ENCODE results near the gene REV1. TPM values are rescaled to one million over a fixed set of nuclear protein-coding genes. Genes with fewer than 3 reads are reported as not detected.
A peak's percentile ranks its signal among the peaks of the same experiment; 100 is the strongest.

The REV1 gene
- total RNA-seq, 1 experiment from 2014 or later, result 38.7 TPM

DNA sequence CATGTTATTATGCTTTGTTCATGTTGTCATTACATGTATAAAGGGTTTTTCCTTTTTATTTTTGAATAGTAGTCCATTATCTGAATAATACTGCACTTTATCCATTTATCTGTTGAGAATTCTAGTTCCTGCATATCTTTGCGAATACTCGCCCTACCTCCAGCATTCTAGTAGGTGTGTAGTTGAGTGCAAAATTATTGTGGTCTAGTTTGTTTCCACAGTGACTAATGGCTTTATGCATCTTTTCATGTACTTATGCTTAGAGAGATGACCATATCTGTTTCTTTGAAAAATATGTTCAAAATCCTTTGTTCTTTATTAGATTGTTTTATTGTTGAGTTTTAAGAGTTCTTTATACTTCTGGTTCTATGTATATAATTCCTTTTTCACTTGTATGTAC lies 103.8 kb downstream of the REV1 start (continued):
- TF ChIP-seq FOXK1 (CRISPR knock-in tag; IDR thresholded peaks at IDR 0.05) (no peak), ZNF232 (CRISPR knock-in tag; IDR thresholded peaks at IDR 0.05) (no peak), PRRX2 (CRISPR knock-in tag; IDR thresholded peaks at IDR 0.05) (no peak), TEAD1 (CRISPR knock-in tag; IDR thresholded peaks at IDR 0.05) (no peak)

DNA sequence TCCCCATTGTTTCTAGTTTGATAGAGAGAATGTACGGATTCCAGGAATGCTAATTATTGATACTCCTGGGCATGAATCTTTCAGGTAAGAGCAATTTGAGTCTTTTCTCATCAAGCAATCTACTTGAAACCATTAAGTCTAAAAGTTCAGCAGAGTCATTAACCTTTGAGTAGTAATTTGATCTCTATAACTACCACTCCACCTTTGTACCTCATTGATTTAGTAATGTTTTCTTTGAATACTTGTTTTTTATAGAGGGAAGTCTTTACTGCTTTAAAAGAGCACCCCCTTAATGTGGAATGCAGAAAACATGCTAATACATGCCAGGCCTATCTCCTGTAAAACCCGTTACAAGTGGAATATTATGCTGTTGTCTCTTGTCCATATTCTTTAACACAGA lies 107.7 kb downstream of the REV1 start:
- Mint-ChIP-seq H3K27me3 (ENCODE audit: low read depth) (no peaks in the 10 kb centered on the region), H3K9me3 (no peaks in the 10 kb centered on the region), H3K36me3 (peaks cover 62% of the 10 kb centered on the region), H3K4me1 (peaks cover 10% of the 10 kb centered on the region), H3K4me3 (no peak overlapping the region), H3K27ac (0 out of 2 replicates have a peak overlapping the region, but pooled peaks have one; percentile 37)
- ATAC-seq (no peak), DNase-seq (ENCODE audit: low spot score) (no peak)
- CTCF ChIA-PET, result no interaction called here
- TF ChIP-seq CREB1 (CRISPR knock-in tag; IDR thresholded peaks at IDR 0.05) (no peak), NFATC4 (CRISPR knock-in tag; IDR thresholded peaks at IDR 0.05) (no peak), ETV6 (CRISPR knock-in tag; IDR thresholded peaks at IDR 0.05) (no peak), ZNF263 (CRISPR knock-in tag; IDR thresholded peaks at IDR 0.05; ENCODE audit: low read depth) (no peak), EMX1 (CRISPR knock-in tag; IDR thresholded peaks at IDR 0.05) (no peak), CREM (CRISPR knock-in tag; IDR thresholded peaks at IDR 0.05) (no peak), NR2C2 (CRISPR knock-in tag; IDR thresholded peaks at IDR 0.05) (no peak), ESRRA (CRISPR knock-in tag; IDR thresholded peaks at IDR 0.05; ENCODE audit: borderline replicate concordance) (no peak), NR3C1 (CRISPR knock-in tag; conservative IDR thresholded peaks at IDR 0.05; ENCODE audit: low read depth) (no peak)
- TF ChIP-seq, protein P1, sequence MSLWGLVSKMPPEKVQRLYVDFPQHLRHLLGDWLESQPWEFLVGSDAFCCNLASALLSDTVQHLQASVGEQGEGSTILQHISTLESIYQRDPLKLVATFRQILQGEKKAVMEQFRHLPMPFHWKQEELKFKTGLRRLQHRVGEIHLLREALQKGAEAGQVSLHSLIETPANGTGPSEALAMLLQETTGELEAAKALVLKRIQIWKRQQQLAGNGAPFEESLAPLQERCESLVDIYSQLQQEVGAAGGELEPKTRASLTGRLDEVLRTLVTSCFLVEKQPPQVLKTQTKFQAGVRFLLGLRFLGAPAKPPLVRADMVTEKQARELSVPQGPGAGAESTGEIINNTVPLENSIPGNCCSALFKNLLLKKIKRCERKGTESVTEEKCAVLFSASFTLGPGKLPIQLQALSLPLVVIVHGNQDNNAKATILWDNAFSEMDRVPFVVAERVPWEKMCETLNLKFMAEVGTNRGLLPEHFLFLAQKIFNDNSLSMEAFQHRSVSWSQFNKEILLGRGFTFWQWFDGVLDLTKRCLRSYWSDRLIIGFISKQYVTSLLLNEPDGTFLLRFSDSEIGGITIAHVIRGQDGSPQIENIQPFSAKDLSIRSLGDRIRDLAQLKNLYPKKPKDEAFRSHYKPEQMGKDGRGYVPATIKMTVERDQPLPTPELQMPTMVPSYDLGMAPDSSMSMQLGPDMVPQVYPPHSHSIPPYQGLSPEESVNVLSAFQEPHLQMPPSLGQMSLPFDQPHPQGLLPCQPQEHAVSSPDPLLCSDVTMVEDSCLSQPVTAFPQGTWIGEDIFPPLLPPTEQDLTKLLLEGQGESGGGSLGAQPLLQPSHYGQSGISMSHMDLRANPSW (CRISPR knock-in tag; conservative IDR thresholded peaks at IDR 0.05; ENCODE audit: low read depth), result no peak
- TF ChIP-seq, protein P2, sequence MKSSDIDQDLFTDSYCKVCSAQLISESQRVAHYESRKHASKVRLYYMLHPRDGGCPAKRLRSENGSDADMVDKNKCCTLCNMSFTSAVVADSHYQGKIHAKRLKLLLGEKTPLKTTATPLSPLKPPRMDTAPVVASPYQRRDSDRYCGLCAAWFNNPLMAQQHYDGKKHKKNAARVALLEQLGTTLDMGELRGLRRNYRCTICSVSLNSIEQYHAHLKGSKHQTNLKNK (CRISPR knock-in tag; IDR thresholded peaks at IDR 0.05), result no peak
- TF ChIP-seq, protein P3, sequence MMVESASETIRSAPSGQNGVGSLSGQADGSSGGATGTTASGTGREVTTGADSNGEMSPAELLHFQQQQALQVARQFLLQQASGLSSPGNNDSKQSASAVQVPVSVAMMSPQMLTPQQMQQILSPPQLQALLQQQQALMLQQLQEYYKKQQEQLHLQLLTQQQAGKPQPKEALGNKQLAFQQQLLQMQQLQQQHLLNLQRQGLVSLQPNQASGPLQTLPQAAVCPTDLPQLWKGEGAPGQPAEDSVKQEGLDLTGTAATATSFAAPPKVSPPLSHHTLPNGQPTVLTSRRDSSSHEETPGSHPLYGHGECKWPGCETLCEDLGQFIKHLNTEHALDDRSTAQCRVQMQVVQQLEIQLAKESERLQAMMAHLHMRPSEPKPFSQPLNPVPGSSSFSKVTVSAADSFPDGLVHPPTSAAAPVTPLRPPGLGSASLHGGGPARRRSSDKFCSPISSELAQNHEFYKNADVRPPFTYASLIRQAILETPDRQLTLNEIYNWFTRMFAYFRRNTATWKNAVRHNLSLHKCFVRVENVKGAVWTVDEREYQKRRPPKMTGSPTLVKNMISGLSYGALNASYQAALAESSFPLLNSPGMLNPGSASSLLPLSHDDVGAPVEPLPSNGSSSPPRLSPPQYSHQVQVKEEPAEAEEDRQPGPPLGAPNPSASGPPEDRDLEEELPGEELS (CRISPR knock-in tag; IDR thresholded peaks at IDR 0.05), result no peak
- TF ChIP-seq, protein P4, sequence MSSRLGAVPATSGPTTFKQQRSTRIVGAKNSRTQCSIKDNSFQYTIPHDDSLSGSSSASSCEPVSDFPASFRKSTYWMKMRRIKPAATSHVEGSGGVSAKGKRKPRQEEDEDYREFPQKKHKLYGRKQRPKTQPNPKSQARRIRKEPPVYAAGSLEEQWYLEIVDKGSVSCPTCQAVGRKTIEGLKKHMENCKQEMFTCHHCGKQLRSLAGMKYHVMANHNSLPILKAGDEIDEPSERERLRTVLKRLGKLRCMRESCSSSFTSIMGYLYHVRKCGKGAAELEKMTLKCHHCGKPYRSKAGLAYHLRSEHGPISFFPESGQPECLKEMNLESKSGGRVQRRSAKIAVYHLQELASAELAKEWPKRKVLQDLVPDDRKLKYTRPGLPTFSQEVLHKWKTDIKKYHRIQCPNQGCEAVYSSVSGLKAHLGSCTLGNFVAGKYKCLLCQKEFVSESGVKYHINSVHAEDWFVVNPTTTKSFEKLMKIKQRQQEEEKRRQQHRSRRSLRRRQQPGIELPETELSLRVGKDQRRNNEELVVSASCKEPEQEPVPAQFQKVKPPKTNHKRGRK (CRISPR knock-in tag; IDR thresholded peaks at IDR 0.05; ENCODE audit: borderline replicate concordance), result no peak
- TF ChIP-seq, protein P5, sequence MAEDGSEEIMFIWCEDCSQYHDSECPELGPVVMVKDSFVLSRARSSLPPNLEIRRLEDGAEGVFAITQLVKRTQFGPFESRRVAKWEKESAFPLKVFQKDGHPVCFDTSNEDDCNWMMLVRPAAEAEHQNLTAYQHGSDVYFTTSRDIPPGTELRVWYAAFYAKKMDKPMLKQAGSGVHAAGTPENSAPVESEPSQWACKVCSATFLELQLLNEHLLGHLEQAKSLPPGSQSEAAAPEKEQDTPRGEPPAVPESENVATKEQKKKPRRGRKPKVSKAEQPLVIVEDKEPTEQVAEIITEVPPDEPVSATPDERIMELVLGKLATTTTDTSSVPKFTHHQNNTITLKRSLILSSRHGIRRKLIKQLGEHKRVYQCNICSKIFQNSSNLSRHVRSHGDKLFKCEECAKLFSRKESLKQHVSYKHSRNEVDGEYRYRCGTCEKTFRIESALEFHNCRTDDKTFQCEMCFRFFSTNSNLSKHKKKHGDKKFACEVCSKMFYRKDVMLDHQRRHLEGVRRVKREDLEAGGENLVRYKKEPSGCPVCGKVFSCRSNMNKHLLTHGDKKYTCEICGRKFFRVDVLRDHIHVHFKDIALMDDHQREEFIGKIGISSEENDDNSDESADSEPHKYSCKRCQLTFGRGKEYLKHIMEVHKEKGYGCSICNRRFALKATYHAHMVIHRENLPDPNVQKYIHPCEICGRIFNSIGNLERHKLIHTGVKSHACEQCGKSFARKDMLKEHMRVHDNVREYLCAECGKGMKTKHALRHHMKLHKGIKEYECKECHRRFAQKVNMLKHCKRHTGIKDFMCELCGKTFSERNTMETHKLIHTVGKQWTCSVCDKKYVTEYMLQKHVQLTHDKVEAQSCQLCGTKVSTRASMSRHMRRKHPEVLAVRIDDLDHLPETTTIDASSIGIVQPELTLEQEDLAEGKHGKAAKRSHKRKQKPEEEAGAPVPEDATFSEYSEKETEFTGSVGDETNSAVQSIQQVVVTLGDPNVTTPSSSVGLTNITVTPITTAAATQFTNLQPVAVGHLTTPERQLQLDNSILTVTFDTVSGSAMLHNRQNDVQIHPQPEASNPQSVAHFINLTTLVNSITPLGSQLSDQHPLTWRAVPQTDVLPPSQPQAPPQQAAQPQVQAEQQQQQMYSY (CRISPR knock-in tag; IDR thresholded peaks at IDR 0.05), result no peak
- POLR2A ChIA-PET, result no interaction called here

Data from WTC11 (cell line).